Upper lobe of right lung (tissue), 1 donor: ENCODE results near the gene DYTN. TPM values are rescaled to one million over a fixed set of nuclear protein-coding genes. Genes with fewer than 3 reads are reported as not detected.

Source experiments
- ATAC-seq: fragments of 200-7000 bp; cut with Tn5 transposase; one replicate; pipeline ENCODE4 v1.9.1; 2020; ENCODE audit warnings: mild to moderate bottlenecking, moderate library complexity
- DNase-seq: peaks from one replicate; pipeline ENCODE4 v3.0.0-alpha.2; 2020
- H3K27ac ChIP-seq: fragments of 200-600 bp; one replicate; pipeline ENCODE4 v1.8.0; 2022
- H3K27me3 ChIP-seq: fragments of 200-600 bp; one replicate; pipeline ENCODE4 v1.8.0; 2022; ENCODE audit warnings: mild to moderate bottlenecking
- H3K36me3 ChIP-seq: fragments of 200-600 bp; one replicate; pipeline ENCODE4 v1.8.0; 2022
- H3K4me1 ChIP-seq: fragments of 200-600 bp; one replicate; pipeline ENCODE4 v1.8.0; 2022
- H3K4me3 ChIP-seq: fragments of 200-600 bp; one replicate; pipeline ENCODE4 v1.8.0; 2022; ENCODE audit warnings: mild to moderate bottlenecking
- H3K9me3 ChIP-seq: fragments of 200-600 bp; one replicate; pipeline ENCODE4 v1.8.0; 2022
- CTCF ChIP-seq: fragments of 200-600 bp; IDR thresholded peaks from one replicate; pipeline ENCODE4 v1.8.0; 2022; ENCODE audit warnings: antibody characterized with exemption
- intact Hi-C: fragments of 100-400 bp; cut with DNase I; formaldehyde crosslinking; loops from one replicate; pipeline ENCODE4 v1.11.0; 2022
- total RNA-seq: library from RNA; stranded (reverse); fragmentation: NEBNext Ultra II Directional; extraction: Animal tissue kit (Norgen Biotek cat#: 25700); gene quantifications from one replicate; pipeline ENCODE4 v1.2.1, GENCODE V29; 2021
- donor health status: DM: no; HTN: yes; CAD: no; lungs with severe emphysema.

DYTN gene
- total RNA-seq, 1 donor from 2014 or later: not detected

- DNase-seq (no peak), ATAC-seq (no peak)
- Histone ChIP-seq H3K27me3 (no peaks in the 10 kb centered on the region), H3K27ac (no peak overlapping the region), H3K9me3 (no peaks in the 10 kb centered on the region), H3K4me3 (no peak overlapping the region), H3K4me1 (no peaks in the 10 kb centered on the region), H3K36me3 (no peaks in the 10 kb centered on the region)
- intact Hi-C loops: no loop called here
- no peak for TF ChIP-seq CTCF
Observed at GRCh38 chr2:206611191-206611590, 107.0 kb downstream of the DYTN start.

GRCh38 chr2:206610451-206610850 lies 107.7 kb downstream of the DYTN start:
- DNase-seq (no peak), ATAC-seq (no peak)
- Histone ChIP-seq H3K27ac (no peak overlapping the region), H3K9me3 (no peaks in the 10 kb centered on the region), H3K4me1 (no peaks in the 10 kb centered on the region), H3K27me3 (no peaks in the 10 kb centered on the region), H3K4me3 (no peak overlapping the region), H3K36me3 (no peaks in the 10 kb centered on the region)
- intact Hi-C loops: no loop called here
- no peak for TF ChIP-seq CTCF

GRCh38 chr2:206603243-206603642 lies 115.0 kb downstream of the DYTN start:
- H3K36me3 ChIP-seq: no peaks in the 10 kb centered on the region
- H3K4me1 ChIP-seq: no peaks in the 10 kb centered on the region
- H3K27ac ChIP-seq: no peak overlapping the region
- no peaks in the 10 kb centered on the region for H3K27me3 ChIP-seq
- no peak for ATAC-seq
- DNase-seq: no peak
- no peak for TF ChIP-seq CTCF
- intact Hi-C loops: no loop called here
- H3K4me3 ChIP-seq: no peak overlapping the region
- no peaks in the 10 kb centered on the region for H3K9me3 ChIP-seq

Other genes starting within 250 kb of the DYTN start
- gene FAM237A, start 75.9 kb downstream of the DYTN start, total RNA-seq: not detected
- gene MDH1B, start 46.9 kb upstream of the DYTN start, total RNA-seq: 0.26 TPM
- gene FASTKD2, start 47.2 kb upstream of the DYTN start, total RNA-seq: 19.7 TPM
- gene CPO, start 221.1 kb upstream of the DYTN start, total RNA-seq: not detected